ENCODE results near the gene DGAT2L6.
A peak's percentile ranks its signal among the peaks of the same experiment; 100 is the strongest.

DGAT2L6 gene, protein sequence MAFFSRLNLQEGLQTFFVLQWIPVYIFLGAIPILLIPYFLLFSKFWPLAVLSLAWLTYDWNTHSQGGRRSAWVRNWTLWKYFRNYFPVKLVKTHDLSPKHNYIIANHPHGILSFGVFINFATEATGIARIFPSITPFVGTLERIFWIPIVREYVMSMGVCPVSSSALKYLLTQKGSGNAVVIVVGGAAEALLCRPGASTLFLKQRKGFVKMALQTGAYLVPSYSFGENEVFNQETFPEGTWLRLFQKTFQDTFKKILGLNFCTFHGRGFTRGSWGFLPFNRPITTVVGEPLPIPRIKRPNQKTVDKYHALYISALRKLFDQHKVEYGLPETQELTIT

DNA sequence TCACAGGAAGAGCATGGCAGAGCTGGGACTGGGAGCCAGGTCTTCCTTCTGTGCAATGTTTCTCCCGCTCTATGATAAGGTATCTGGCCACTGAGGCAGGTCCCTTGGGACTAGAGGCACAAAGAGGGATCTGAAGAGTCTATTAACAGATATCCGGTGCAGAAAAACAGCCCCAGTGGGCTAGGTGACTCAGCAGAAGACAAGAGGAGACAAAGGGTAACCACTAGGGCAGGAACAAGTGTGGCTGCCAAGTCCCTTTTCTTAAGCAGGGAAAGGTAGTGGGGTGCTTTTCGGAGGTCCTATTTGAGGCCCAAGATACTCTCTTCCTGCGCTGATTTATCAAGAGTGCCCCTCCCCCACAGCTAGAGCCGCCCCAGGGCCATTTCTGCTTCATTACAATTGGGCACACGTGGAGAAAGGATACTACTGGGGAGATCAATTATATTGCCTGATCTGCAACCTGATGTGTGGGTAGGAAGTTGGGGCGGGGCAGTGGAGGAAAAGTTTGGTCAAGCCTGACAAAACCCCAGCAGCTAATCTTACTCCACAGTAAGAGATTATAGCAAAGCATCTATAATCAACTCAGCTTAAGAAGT, at the start of gene DGAT2L6:
TSS of gene DGAT2L6 (plus strand) at position 546 of the 596 bp plus-strand sequence. CDS start 100 bp downstream, outside the sequence.
- Mint-ChIP-seq H3K4me3 (no peak within 1 kb of the TSS), H3K27me3 (no peaks in the 10 kb centered on the region), H3K9me3 (no peaks in the 10 kb centered on the region), H3K36me3 (no peaks in the 10 kb centered on the region), H3K4me1 (peaks cover 6% of the 10 kb centered on the region), H3K27ac (no peak within 1 kb of the TSS)
- no peak for DNase-seq (ENCODE audit: low spot score in 2 of 2)
- no peak for ATAC-seq (ENCODE audit: low read depth)

DNA sequence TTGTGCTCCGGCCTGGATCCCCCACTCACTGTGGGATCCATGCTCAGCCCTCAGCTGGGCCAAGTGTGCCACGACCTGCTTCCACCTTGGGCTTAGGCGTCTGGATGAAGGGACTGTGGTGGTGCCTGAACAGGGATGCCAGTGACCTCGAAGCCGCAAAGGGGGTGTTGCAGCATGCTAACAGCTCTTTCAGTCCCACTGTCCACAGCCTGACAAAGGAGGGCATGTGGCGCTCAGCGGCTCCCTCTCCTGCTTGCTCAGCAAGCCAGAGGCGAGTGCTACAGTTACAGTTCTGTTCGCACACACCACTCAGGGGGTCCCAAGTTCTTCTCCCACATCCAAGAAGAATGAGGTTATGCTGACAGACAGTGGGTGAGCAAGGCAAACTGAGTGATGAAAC, 49.2 kb upstream of the DGAT2L6 start:
- ATAC-seq (ENCODE audit: low read depth): no peak
- Mint-ChIP-seq H3K27me3 (no peaks in the 10 kb centered on the region), H3K4me3 (no peak overlapping the region), H3K27ac (peak overlapping the region; percentile 58), H3K4me1 (peaks cover 2% of the 10 kb centered on the region), H3K9me3 (no peaks in the 10 kb centered on the region), H3K36me3 (no peaks in the 10 kb centered on the region)
- no peak for DNase-seq (ENCODE audit: low spot score in 2 of 2)

DNA sequence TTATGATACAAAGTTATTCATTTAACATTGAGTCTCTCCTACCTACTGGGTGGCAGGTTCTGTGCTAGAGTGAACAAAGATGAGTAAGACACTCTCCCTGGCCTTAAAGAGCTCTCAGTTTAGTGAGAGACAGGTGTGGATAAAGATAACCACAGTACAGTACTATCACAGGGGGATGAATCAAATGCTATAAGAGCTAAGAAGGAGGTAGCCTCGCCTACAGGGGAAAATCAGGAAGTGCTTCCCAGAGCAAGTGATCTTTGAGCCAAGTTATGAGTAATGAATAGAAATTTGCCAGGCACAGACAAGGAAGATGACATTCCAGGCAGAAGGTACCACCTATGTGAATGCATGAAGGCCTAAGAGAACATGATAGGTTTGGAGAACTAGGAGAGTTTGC, 47.5 kb upstream of the DGAT2L6 start:
- Mint-ChIP-seq H3K4me1 (peaks cover 6% of the 10 kb centered on the region), H3K36me3 (no peaks in the 10 kb centered on the region), H3K9me3 (no peaks in the 10 kb centered on the region), H3K4me3 (no peak overlapping the region), H3K27me3 (no peaks in the 10 kb centered on the region), H3K27ac (no peak overlapping the region)
- ATAC-seq (ENCODE audit: low read depth): no peak
- no peak for DNase-seq (ENCODE audit: low spot score in 2 of 2)

DNA sequence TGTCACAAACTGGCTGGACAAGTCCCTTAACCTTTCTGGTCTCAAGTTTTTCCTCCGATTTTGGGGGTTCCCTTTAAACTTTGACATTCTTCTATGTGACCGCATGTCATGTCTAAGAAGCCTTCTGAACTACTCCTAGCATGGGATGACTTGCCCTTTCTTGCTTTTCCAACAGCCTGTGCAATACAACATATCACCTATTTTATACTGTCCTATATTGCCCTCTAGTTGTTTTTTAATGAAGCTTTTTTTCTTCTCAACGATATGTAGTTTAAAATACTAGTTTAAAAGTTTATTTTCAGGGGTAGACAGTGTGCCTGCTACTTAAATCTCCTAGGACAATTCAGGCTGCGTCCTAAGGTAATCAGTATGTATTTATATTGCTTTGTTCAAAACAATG, 45.1 kb upstream of the DGAT2L6 start:
- ATAC-seq (ENCODE audit: low read depth) (no peak), DNase-seq (ENCODE audit: low spot score in 2 of 2) (no peak)
- Mint-ChIP-seq H3K27ac (no peak overlapping the region), H3K36me3 (peaks cover 9% of the 10 kb centered on the region), H3K4me1 (peaks cover 16% of the 10 kb centered on the region), H3K9me3 (no peaks in the 10 kb centered on the region), H3K4me3 (no peak overlapping the region), H3K27me3 (no peaks in the 10 kb centered on the region)

DNA sequence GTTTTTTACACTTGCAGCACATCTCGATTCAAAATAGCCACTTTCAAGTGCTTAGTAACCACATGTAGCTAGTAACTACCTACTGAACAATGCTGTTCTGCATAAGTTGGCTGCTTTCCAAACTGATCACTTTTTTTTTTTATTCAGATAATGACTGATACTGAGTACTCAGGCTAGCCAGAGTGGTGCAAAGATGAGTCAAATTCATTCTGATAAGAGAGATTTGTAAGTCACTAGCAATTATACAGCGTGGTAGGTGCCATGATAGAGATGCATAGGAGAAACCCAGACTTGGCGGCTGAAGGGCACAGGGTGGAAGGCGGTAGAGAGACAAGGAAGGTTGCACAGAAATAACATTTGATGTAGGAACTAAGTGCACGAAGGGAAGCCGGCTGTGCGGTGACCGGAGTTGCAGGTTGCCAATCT, 44.4 kb upstream of the DGAT2L6 start:
- peak overlapping the region; percentile 99 for H3K27ac Mint-ChIP-seq
- peak overlapping the region; percentile 95 for H3K4me3 Mint-ChIP-seq
- ATAC-seq (ENCODE audit: low read depth) (peak; percentile 1), DNase-seq (ENCODE audit: low spot score in 2 of 2) (no peak)
- H3K4me1 Mint-ChIP-seq: peaks cover 16% of the 10 kb centered on the region
- no peaks in the 10 kb centered on the region for H3K27me3 Mint-ChIP-seq
- no peaks in the 10 kb centered on the region for H3K9me3 Mint-ChIP-seq
- peaks cover 11% of the 10 kb centered on the region for H3K36me3 Mint-ChIP-seq

DNA sequence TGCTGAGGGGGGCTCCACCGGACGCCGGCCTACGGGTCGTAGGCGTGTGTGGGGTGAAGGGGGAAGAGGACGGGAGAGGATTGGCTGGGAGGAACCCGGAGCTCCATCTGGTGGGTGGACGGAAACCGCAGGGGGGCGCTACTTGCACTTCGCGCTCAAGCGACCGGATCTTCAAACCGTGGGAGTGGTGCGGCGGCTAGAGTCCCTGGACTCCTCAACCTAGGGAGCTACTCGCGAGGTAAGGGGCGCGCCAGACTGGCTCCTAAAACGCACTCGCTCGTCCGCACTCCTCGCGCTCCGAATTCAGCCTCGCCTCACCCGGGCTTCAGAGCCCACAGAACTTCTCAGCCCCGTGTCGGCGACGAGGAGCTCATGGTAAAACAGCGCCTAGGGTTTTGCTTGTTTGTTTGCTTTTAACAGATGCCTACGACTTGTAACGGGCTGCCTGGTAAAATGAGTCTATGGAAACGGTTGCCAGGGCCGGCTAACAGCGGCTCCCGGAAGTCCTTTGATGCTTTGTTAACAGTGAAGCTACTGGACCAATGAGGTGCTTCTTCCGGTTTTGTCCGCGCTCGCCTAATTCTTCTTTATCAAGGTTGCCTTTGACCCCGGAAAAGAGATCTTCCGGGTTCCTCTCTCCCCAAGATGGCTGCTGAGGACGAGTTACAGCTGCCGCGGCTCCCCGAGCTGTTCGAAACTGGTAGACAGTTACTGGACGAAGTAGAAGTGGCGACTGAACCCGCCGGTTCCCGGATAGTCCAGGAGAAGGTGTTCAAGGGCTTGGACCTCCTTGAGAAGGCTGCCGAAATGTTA, 43.8 kb upstream of the DGAT2L6 start, which contains the start of gene IGBP1:
TSS of gene IGBP1 (plus strand) at position 145 of the 813 bp plus-strand sequence. CDS start at position 646, 501 bp downstream.
- Mint-ChIP-seq H3K27me3 (no peaks in the 10 kb centered on the region), H3K4me3 (peak within 1 kb of the TSS; percentile 95), H3K9me3 (no peaks in the 10 kb centered on the region), H3K27ac (peak within 1 kb of the TSS; percentile 99), H3K36me3 (peaks cover 11% of the 10 kb centered on the region), H3K4me1 (peaks cover 16% of the 10 kb centered on the region)
- peak; percentile 82 for ATAC-seq (ENCODE audit: low read depth)
- DNase-seq (ENCODE audit: low spot score in 2 of 2): peak; percentile 65 to 69

DNA sequence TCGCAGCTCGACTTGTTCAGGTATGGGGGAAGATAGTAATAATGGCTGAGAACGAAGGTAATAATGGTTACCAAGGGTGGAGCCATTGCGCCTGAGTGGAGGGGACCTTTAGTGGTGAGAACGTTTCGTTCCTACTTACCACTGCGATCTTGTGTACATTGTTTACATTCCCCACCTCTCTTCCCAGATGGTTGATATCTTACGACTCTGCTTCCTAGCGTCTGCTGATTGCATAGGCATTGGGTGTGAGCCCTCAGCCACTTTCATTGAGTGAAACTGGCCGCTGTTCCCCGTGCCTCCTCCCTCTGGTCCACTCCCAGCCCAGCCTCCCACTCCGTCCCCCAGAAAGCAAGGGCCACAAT, 43.2 kb upstream of the DGAT2L6 start:
- peaks cover 16% of the 10 kb centered on the region for H3K4me1 Mint-ChIP-seq
- H3K27ac Mint-ChIP-seq: peak overlapping the region; percentile 99
- peaks cover 11% of the 10 kb centered on the region for H3K36me3 Mint-ChIP-seq
- ATAC-seq (ENCODE audit: low read depth) (peak; percentile 12), DNase-seq (ENCODE audit: low spot score in 2 of 2) (no peak)
- no peaks in the 10 kb centered on the region for H3K27me3 Mint-ChIP-seq
- peak overlapping the region; percentile 95 for H3K4me3 Mint-ChIP-seq
- no peaks in the 10 kb centered on the region for H3K9me3 Mint-ChIP-seq

DNA sequence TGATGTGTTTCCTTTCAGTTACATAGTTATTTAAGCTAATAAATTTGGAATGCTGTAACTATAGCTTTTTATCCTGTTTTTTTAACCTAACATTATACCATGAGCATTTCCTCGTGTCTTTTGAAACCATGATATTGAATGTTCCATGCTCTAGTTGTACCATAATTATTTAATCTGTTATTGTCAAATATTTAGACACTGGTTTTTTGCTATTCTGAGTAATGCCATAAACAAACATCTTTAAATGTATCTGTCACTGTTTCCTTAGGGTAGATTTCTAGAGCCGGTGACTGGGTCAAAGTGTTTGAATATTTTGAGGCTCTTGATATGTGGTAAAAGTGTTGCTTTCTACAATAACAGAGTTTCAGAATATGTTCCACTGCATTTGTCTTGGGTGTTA, 38.7 kb upstream of the DGAT2L6 start:
- no peak for ATAC-seq (ENCODE audit: low read depth)
- Mint-ChIP-seq H3K36me3 (peaks cover 30% of the 10 kb centered on the region), H3K27me3 (no peaks in the 10 kb centered on the region), H3K4me1 (peaks cover 26% of the 10 kb centered on the region), H3K9me3 (no peaks in the 10 kb centered on the region), H3K27ac (no peak overlapping the region), H3K4me3 (no peak overlapping the region)
- DNase-seq (ENCODE audit: low spot score in 2 of 2): no peak

DNA sequence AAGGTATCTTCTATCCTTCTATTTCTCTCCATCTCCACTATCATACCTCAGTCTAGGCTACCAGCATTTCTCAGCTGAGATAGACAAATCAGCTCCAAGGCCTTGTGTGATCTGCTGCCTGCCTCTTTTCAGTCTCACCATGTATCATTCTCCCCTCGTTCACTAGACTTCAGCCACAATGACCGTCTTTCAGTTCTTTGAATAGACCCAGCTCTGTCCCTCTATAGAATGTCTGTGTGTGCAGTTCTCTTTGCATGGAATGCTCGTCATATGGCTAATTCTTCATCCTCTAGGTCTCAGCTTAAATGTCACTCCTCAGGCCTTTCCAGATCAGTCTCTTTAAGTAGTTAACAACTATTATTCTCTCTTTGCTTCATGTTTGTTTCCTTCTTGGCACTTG, 37.5 kb upstream of the DGAT2L6 start:
- H3K36me3 Mint-ChIP-seq: peaks cover 30% of the 10 kb centered on the region
- H3K27me3 Mint-ChIP-seq: no peaks in the 10 kb centered on the region
- H3K4me3 Mint-ChIP-seq: no peak overlapping the region
- H3K9me3 Mint-ChIP-seq: no peaks in the 10 kb centered on the region
- H3K27ac Mint-ChIP-seq: no peak overlapping the region
- DNase-seq (ENCODE audit: low spot score in 2 of 2) (no peak), ATAC-seq (ENCODE audit: low read depth) (no peak)
- peaks cover 22% of the 10 kb centered on the region for H3K4me1 Mint-ChIP-seq

DNA sequence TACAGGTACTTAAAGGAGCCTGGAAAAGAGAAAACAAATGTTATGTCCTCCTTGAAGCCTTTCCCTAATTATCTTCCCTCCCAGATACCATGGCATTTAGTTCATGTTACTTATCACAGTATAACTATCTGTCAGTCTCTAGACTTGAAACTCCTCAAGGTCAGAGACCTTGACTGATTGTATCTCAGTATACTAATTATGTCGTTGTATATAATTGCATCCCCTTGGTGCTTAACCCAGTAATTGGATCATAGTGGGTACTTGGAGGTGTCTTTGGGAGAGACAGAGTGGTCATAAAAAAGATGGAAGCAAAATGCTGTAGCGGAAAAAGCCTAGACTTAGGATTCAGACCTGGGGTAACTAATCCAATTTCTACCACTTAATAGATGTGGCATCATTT, 35.9 kb upstream of the DGAT2L6 start:
- ATAC-seq (ENCODE audit: low read depth) (no peak), DNase-seq (ENCODE audit: low spot score in 2 of 2) (no peak)
- H3K36me3 Mint-ChIP-seq: peaks cover 24% of the 10 kb centered on the region
- H3K9me3 Mint-ChIP-seq: no peaks in the 10 kb centered on the region
- no peaks in the 10 kb centered on the region for H3K27me3 Mint-ChIP-seq
- no peak overlapping the region for H3K27ac Mint-ChIP-seq
- H3K4me3 Mint-ChIP-seq: no peak overlapping the region
- peaks cover 18% of the 10 kb centered on the region for H3K4me1 Mint-ChIP-seq

DNA sequence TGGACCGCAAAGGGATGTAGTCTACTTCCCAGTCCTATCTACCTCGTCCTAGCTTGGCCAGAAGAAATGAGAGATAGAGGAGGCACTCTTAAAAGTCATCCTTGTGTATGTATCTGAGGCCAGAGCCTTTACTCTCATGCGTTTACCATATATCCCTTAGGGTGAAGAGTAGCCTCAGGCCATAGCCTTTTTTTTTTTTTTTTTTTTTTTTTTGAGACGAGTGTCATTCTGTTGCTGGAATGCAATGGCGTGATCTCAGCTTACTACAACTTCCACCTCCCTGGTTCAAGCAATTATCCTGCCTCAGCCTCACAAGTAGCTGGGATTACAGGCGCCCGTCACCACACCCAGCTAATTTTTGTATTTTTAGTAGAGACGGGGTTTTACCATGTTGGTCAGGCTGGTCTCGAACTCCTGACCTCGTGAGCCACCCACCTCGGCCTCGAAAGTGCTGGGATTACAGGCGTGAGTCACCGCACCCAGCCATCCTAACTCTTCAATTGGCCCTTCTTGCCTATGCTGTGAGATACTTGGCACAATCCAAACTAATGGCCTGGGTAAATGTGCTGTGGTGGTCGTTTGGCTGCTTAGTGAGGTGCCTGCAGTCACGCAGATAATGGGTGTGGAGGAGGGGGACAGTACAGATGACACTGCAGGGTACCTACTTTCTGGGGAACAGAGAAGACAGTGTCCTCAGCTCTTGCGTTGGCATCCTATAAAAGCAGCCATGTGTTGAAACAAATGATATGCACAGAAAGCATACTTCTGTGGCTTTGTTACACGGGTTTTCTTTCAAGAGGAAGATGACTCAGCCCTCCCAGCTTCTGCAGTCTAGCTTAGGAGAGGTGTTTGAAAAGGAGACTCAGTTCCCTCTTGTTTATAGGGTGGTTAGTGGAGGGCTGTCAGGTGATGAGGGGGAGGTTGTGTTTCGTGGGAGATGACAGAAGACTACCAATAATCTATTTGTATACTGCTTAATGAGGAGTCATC, 10.4 kb upstream of the DGAT2L6 start:
- H3K36me3 Mint-ChIP-seq: peaks cover 8% of the 10 kb centered on the region
- H3K27me3 Mint-ChIP-seq: no peaks in the 10 kb centered on the region
- no peak for ATAC-seq (ENCODE audit: low read depth)
- H3K9me3 Mint-ChIP-seq: no peaks in the 10 kb centered on the region
- H3K4me1 Mint-ChIP-seq: peaks cover 2% of the 10 kb centered on the region
- no peak for DNase-seq (ENCODE audit: low spot score in 2 of 2)
- no peak overlapping the region for H3K4me3 Mint-ChIP-seq
- H3K27ac Mint-ChIP-seq: no peak overlapping the region

DNA sequence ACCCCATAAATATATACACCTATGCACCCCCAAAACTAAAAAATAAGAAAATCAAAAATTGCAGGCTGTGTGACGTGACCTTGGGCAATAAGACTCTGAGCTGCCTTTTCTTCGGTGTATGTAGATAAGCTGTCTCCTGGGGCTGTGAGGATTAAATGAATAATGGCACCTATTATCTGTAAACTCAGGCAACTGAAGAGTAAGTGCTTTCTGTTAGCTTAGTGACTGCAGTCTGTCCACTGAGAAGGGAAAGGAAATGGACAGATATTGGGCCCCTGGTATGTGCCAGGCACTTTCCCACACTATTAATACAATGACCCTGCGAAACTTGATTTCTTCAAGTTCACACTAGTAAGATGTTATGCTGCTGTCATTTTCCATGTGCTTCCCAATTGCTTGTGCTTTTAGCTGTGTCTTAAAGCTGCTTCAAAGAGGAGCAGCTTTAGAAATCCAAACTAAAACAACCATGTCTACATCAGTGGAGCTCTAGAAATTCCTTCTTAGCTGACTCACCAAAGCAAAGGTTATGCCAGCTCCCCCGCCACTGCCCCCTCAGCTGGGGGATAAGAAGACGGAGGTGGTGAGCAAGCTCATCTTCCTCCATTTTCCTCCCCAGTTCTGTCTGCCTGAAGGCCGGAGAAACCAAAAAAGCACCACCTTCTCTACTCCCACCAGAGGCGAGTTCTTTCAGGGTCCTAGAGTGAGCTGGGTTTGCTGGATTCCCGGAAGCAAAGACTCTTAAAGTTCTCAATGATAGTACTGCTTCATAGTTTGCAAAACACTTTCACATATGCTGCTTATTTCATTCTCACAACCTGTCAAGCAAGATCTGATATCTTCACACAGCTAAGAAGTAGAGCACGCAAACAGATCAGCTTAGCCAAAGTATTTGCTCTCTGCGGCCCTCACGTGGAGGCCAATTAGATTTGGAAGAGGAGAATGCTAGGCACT, 8.8 kb upstream of the DGAT2L6 start:
- Mint-ChIP-seq H3K4me1 (peaks cover 2% of the 10 kb centered on the region), H3K9me3 (no peaks in the 10 kb centered on the region), H3K36me3 (peaks cover 8% of the 10 kb centered on the region), H3K4me3 (no peak overlapping the region), H3K27me3 (no peaks in the 10 kb centered on the region), H3K27ac (peak overlapping the region; percentile 68)
- no peak for DNase-seq (ENCODE audit: low spot score in 2 of 2)
- no peak for ATAC-seq (ENCODE audit: low read depth)

Data from memory B cell (primary cell).